ENCODE measurements around the gene GAL3ST3. TPM values are rescaled to one million over a fixed set of nuclear protein-coding genes. Genes with fewer than 3 reads are reported as not detected.
"Not testable (repeated sequence)": the region's sequence is repeated elsewhere in the genome, so short reads cannot be mapped to it uniquely, and the experiment has no call there.

GAL3ST3 gene
- total RNA-seq, 1 experiment from 2014 or later: not detected

DNA sequence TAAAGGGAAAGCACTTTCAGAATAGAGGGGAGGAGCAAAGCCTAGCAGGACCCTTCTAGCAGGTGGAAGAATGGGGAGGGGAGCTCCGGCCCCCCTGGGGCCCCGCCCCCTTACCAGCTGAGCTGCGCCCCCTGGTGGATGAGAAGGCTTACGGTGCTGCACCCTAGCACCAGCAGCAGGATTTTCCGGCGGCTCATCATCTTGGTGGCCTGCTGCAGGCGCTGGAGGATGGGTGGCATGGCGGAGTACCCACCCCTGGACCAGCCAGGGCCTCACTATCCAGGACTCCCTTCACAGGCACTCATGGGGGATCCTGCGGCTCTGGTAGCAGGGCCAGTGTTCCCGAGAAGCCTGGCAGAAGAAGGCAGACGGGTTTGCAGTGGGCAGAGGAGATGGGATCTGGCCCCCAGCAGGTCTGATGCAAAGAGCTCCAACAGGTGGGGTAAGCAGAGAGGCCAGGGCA, 3.8 kb downstream of the GAL3ST3 start:
- no peak overlapping the region for H3K27ac ChIP-seq
- DNase-seq (ENCODE audit: low read depth in 1 of 2, low spot score in 2 of 2): peak; percentile 75 to 92
- no peaks in the 10 kb centered on the region for H3K27me3 ChIP-seq (replicated peaks)
- no peak overlapping the region for H3K4me3 ChIP-seq
- peaks cover 10% of the 10 kb centered on the region for H3K9me3 ChIP-seq (replicated peaks)
- peaks cover 8% of the 10 kb centered on the region for H3K4me1 ChIP-seq (replicated peaks)
- no peaks in the 10 kb centered on the region for H3K36me3 ChIP-seq

DNA sequence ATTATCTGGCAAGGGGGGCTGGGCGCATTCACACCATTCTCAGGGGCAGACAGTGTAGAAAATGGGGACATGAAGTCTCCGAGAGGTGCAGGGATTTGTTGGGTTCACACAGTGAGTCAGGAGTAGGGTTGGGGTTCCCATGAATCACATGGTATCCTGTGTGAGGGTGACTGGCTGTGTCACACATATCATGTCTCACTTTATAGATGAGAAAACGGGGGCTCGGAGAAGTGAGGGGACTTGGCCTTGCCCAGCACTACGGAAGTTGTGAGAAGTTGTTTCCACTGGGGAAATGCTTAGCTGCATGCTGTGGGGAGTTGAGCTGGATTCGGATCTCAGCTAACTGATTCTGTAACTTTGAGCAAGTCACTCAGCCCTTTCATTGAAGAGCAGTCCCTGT, 4.2 kb downstream of the GAL3ST3 start:
- Histone ChIP-seq H3K9me3 (replicated peaks) (peaks cover 10% of the 10 kb centered on the region), H3K36me3 (no peaks in the 10 kb centered on the region), H3K27ac (no peak overlapping the region), H3K4me3 (no peak overlapping the region), H3K27me3 (replicated peaks) (no peaks in the 10 kb centered on the region), H3K4me1 (replicated peaks) (peaks cover 8% of the 10 kb centered on the region)
- DNase-seq (ENCODE audit: low read depth in 1 of 2, low spot score in 2 of 2): no peak

DNA sequence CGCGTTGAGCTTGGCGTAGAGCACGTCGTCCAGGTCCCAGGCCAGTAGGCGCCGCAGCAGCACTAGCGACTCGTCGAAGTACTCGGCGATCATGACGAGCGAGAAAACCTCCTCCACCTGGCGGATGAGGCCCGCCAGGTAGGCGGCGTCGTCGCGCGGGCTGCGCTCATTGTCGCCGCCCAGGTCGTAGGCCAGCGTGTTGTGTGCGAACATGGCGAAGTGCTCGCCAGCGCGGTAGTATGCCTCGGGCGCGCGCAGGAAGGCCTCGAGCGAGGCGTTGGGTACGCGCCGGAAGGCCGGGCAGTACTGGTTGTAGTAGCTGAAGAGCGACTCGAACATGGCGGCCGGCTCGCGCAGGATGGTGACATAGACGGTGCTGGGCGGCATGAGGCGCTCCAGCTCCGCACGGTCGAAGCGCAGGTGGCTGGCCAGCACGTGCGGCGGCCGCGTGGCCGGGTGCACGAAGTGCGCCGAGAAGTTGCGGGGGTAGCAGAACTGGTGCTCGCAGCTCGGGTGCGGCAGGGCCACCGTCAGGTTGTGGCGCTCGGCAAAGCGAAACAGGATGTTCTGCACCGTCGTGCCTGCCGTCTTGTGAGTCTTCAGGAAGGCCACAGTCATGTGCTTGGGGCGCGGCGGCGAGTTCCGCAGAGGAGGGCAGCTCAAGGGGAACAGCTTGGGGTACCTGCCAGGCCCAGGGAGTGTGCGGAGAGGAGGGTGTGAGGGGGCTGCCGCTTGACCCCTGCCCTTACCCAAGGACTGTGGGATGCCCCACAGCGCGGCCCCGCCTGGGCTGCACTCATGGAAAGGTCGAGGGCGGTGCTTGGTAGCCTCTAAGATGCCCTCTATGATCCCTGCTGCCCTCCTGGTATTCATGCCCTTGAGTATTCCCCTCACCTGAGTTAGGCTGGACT, 5.7 kb downstream of the GAL3ST3 start:
- no peaks in the 10 kb centered on the region for H3K36me3 ChIP-seq
- H3K4me1 ChIP-seq (replicated peaks): peaks cover 8% of the 10 kb centered on the region
- DNase-seq (ENCODE audit: low read depth in 1 of 2, low spot score in 2 of 2): no peak
- H3K27ac ChIP-seq: no peak overlapping the region
- H3K4me3 ChIP-seq: no peak overlapping the region
- no peaks in the 10 kb centered on the region for H3K27me3 ChIP-seq (replicated peaks)
- H3K9me3 ChIP-seq (replicated peaks): peaks cover 10% of the 10 kb centered on the region

DNA sequence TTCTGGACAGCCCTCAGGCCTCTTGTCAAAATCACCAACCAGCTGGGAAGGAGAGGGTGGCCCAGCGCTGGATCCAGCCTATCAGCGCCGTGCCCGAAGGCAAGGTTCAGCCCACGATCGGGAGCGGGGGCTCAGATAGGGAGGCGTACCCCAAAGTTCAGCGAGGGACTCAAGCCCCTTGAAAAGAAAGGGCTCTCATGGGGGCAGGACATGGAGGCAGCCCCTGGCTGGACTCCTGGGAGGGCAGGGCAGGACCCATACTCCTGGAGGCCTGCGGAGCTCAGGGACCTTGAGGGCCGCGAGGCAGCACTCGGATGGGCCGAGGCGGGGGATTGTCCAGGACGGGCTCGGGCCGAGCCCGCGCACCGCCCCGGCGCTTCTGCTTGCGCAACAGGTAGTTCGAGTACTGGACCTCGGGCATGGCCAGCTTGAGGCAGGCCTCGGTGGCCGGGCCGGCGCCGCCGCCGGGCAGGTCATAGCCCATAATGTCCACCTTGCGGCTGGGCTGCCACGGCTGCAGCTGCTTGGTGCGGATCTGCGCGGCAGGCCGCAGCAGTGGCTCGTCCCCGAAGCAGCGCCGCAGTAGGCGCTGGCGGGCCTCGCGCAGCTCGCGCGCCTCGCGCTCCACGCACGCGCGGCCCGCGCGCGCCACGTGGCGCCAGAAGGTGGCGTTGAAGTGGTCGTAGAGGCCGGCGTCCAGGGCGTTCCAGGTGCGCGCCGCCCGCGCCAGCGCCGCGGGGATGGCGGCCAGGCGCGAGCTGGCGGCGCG, 6.5 kb downstream of the GAL3ST3 start:
- H3K36me3 ChIP-seq: no peaks in the 10 kb centered on the region
- H3K27ac ChIP-seq: no peak overlapping the region
- H3K27me3 ChIP-seq (replicated peaks): no peaks in the 10 kb centered on the region
- DNase-seq (ENCODE audit: low read depth in 1 of 2, low spot score in 2 of 2): no peak
- H3K4me1 ChIP-seq (replicated peaks): peaks cover 8% of the 10 kb centered on the region
- no peak overlapping the region for H3K4me3 ChIP-seq
- peaks cover 10% of the 10 kb centered on the region for H3K9me3 ChIP-seq (replicated peaks)

DNA sequence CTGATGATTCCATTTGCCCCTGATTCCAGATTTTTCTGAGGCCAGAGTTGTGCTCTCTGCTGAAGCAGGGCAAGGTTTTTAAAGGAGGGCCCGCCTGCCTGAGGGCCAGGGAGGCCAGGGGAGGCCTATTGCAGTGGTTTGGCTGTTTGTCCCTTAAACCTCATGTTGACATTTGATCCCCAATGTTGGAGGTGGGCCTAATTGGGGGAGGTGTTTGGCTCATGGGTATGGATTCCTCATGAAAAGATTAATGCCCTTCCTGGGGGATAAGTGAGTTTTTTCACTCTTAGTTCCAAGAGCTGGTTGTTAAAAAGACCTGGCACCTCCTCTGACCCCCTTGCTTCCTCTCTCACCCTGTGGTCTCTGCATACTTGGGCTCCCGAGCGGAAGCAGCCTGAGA, 9.2 kb downstream of the GAL3ST3 start:
- H3K9me3 ChIP-seq (replicated peaks): peaks cover 12% of the 10 kb centered on the region
- H3K27ac ChIP-seq: no peak overlapping the region
- H3K4me1 ChIP-seq (replicated peaks): peaks cover under 1% of the 10 kb centered on the region
- no peaks in the 10 kb centered on the region for H3K36me3 ChIP-seq
- no peak overlapping the region for H3K4me3 ChIP-seq
- no peaks in the 10 kb centered on the region for H3K27me3 ChIP-seq (replicated peaks)
- DNase-seq (ENCODE audit: low read depth in 1 of 2, low spot score in 2 of 2): no peak

DNA sequence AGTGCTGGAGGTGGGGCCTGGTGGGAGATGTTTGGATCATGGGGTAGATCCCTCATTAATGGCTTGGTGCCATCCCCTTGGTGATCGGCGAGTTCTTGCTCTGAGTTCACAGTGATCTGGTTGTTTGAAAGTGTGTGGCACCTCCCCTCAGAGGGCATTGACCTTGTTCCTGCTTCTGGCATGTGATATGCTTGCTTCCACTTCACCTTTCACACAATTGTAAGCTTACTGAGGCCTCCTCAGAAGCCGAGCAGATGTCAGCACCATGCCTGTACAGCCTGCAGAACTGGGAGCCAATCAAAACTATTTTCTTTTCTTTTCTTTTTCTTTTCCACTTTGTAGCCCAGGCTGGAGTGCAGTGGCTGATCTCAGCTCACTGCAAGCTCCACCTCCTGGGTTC, 11.6 kb downstream of the GAL3ST3 start:
- Histone ChIP-seq H3K36me3 (no peaks in the 10 kb centered on the region), H3K9me3 (replicated peaks) (0 out of 2 replicates have a peak, but pooled peaks cover 2% of the 10 kb centered on the region), H3K27me3 (replicated peaks) (no peaks in the 10 kb centered on the region), H3K4me1 (replicated peaks) (no peaks in the 10 kb centered on the region), H3K27ac (no peak overlapping the region), H3K4me3 (no peak overlapping the region)
- DNase-seq (ENCODE audit: low read depth in 1 of 2, low spot score in 2 of 2): no peak

DNA sequence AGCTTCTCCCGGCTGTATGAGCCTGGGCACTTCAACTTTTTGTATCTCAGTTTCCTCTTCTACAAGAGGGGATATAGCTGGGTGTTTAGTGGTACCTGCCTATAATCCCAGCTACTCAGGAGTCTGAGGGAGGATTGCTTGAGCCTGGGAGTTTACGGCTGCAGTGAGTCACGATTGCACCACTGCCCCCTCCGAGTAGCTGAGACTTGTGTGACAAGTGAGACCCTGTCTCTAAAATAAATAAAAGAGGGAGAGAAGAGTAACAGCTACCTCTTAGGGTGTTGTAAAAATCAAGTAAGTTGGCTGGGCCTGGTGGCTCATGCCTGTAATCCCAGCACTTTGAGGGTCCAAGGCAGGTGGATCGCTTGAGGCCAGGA, 12.6 kb downstream of the GAL3ST3 start:
- Histone ChIP-seq H3K4me3 (no peak overlapping the region), H3K27ac (no peak overlapping the region), H3K4me1 (replicated peaks) (no peaks in the 10 kb centered on the region), H3K9me3 (replicated peaks) (0 out of 2 replicates have a peak, but pooled peaks cover 2% of the 10 kb centered on the region), H3K36me3 (no peaks in the 10 kb centered on the region), H3K27me3 (replicated peaks) (no peaks in the 10 kb centered on the region)
- DNase-seq (ENCODE audit: low read depth in 1 of 2, low spot score in 2 of 2): no peak

DNA sequence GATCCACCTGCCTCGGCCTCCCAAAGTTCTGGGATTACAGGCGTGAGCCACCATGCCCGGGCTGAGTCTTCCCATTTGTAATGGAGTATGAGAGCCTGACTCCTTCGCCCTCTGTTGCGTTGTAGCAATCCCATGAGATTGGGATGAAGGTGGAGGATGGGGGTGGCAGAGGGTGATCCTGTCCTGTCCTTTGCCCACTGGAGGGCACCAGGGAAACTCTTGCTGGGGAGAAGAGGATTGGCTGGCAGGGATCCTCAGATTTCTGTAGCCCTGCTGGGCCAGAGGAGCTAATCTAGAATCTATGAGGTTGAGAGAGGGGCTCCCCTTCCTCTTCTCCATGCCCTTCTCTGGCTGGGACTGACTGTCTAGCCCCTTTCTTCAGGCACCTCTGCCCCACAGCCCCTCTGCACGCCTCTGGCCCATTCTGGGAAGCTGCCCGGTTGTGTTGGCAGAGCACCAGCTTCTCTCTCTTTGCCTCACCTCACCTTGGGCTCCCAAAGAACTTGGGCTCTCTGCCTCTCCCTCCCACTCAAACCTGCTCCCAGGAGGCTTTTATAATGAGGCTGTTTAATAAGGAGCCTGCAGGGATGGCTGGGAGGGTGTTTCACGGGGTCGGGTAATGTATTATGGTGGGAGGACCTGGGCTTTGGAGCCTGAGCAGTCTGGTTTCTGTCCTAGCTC, 13.2 kb downstream of the GAL3ST3 start:
- Histone ChIP-seq H3K27me3 (replicated peaks) (no peaks in the 10 kb centered on the region), H3K27ac (no peak overlapping the region), H3K4me1 (replicated peaks) (no peaks in the 10 kb centered on the region), H3K9me3 (replicated peaks) (0 out of 2 replicates have a peak, but pooled peaks cover 2% of the 10 kb centered on the region), H3K4me3 (no peak overlapping the region), H3K36me3 (no peaks in the 10 kb centered on the region)
- no peak for DNase-seq (ENCODE audit: low read depth in 1 of 2, low spot score in 2 of 2)

DNA sequence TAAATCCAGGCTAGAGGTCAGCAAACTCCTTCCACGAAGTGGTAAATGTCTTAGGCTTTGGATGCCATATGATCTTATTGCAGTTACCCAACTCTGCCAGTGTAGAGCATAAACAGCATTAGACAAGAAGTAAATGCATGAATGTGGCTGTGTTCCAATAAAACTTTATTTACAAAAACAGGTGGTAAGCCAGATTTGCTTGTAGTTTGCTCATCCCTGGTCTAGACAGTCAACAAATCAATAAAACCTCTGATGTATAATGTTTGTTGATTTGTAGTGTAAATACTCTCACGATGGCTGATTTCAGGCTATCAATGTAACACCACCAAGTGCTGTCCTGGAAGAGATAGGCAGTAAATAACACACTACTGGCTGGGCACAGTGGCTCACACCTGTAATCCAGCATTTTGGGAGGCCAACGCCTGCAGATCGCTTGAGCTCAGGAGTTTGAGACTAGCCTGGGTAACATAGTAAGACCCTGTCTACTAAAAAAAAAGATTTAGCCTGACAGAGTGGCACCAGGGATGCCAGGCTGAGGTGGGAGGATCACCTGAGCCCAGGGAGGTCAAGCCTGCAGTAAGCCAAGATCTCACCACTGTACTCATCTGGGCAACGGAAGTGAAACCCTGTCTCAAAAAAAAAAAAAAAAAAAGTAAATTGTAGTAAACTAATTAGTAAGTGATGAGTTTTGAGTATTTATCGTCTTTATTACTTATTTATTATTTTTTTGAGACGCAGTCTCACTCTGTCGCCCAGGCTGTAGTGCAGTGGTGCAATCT, 15.8 kb downstream of the GAL3ST3 start:
- no peak for DNase-seq (ENCODE audit: low read depth in 1 of 2, low spot score in 2 of 2)
- H3K27me3 ChIP-seq (replicated peaks): no peaks in the 10 kb centered on the region

DNA sequence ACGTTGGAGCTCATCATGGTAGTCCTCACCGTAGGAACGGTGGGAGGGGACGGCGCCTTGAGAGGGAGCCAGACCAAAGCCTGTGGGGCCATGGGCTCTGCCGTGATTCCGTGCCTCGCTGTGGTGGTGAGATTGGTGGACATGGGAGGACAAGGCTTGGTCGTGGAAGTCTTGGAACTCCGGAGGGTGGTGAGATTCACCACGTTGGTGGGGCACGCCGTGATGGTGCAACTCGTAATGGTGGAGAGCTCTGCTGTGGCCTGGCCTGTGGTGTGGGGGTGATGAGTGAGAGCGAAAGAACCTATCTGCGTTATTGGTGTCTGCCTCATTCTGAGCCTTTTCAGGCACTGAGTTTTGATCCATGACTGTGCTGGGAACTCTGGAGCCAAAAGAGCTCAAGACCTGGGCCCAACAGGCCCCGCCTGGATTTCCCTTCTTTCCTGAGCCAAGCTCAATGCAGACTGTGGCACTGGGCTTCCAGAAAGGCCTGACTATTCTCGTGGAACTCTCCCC, 22.9 kb downstream of the GAL3ST3 start, which contains the start of gene CATSPER1:
CATSPER1 (minus strand) TSS at position 463 of the 513 bp plus-strand sequence; CDS start at position 363, 100 bp downstream.
- Histone ChIP-seq H3K27ac (no peak within 1 kb of the TSS), H3K4me1 (replicated peaks) (peaks cover 16% of the 10 kb centered on the region), H3K27me3 (replicated peaks) (no peaks in the 10 kb centered on the region), H3K36me3 (no peaks in the 10 kb centered on the region), H3K4me3 (no peak within 1 kb of the TSS), H3K9me3 (replicated peaks) (no peaks in the 10 kb centered on the region)
- peak in 1 of 2 experiments; percentile 50 for DNase-seq (ENCODE audit: low read depth in 1 of 2, low spot score in 2 of 2)

More for the DNA sequence above, 15.8 kb downstream of the GAL3ST3 start:
- 0 out of 2 replicates have a peak, but pooled peaks cover 2% of the 10 kb centered on the region for H3K9me3 ChIP-seq (replicated peaks)
- no peaks in the 10 kb centered on the region for H3K36me3 ChIP-seq
- no peak overlapping the region for H3K4me3 ChIP-seq
- H3K4me1 ChIP-seq (replicated peaks): no peaks in the 10 kb centered on the region
- H3K27ac ChIP-seq: no peak overlapping the region

DNA sequence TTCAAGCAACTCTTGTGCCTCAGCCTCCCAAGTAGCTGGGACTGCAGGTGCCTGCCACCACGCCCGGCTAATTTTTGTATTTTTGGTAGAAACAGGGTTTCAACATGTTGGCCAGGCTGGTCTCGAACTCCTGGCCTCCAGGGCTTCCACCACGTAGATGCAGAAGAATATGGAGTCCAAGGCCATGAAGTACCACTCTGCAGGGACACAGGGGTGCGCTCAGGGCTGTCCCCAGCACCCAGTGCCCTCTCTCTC, 25.8 kb downstream of the GAL3ST3 start:
- not testable (repeated sequence) for DNase-seq (ENCODE audit: low read depth in 1 of 2, low spot score in 2 of 2); H3K27ac ChIP-seq; H3K36me3 ChIP-seq; H3K4me3 ChIP-seq; H3K9me3 ChIP-seq (replicated peaks); H3K27me3 ChIP-seq (replicated peaks)
- peaks cover 27% of the 10 kb centered on the region for H3K4me1 ChIP-seq (replicated peaks)

DNA sequence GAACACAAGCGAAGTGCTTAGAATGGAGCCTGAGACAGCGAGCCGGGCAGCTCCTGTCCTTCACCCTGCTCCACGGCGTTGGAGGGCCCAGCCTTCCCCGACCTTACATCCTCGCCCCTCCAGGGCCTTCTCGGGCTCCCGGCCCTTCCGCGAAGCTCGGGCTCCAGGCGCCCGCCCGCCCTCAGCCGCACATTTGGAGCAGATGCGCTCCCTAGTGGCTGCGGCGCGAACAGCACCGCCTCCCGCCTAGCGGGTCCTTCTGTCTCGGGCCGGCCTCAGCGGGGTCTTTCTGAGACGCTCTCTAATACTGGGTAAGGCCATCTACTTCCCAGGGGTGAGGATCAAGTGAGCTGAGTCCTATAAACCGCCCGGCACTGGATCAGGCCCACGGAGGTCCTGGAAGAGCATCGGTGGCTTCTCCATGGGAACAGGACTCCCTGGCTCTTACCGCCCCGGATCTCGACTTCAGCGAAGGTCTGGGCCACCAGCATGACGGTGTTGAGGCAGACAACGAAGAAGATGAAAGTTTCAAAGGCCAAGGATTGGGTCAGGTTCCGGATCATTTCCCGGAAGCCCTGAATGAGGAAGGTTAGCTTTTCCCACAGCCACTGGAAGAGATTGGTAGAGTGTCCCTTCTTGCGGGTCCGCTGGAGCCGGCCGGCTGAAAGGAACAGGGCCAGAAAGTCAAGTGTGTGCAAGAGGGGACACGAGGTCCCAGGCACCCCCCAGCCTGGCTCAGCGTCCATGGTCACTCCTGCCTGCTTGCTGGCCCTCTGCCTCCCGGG, 26.4 kb downstream of the GAL3ST3 start:
- Histone ChIP-seq H3K27ac (no peak overlapping the region), H3K27me3 (replicated peaks) (no peaks in the 10 kb centered on the region), H3K9me3 (replicated peaks) (no peaks in the 10 kb centered on the region), H3K4me1 (replicated peaks) (peaks cover 27% of the 10 kb centered on the region), H3K36me3 (no peaks in the 10 kb centered on the region), H3K4me3 (no peak overlapping the region)
- DNase-seq (ENCODE audit: low read depth in 1 of 2, low spot score in 2 of 2): peak; percentile 87 to 89

Measured in SJSA1 (cell line).